ENCODE results near the gene PLD3.
"Not testable (repeated sequence)": the region's sequence is repeated elsewhere in the genome, so short reads cannot be mapped to it uniquely, and the experiment has no call there.

Gene PLD3

DNA sequence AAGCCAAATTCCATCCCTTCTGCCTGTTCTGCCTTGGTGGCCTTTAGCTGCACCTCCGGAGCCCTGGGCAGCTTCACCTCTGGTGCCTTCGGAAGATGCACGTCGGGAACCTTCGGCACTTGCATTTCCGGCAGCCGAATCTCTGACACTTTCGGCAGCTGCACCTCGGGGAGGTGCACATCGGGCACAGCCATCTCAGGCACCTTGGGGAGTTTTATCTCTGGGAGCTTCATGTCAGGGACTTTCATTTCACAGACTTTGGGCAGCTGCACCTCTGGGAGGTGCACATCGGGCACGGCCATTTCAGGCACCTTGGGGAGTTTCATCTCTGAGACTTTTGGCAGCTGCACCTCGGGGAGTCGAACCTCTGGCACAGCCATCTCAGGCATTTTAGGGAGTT, 47.5 kb downstream of the PLD3 start:
- peaks cover 4% of the 10 kb centered on the region; the same call in 1 of the 2 replicates for H3K4me1 ChIP-seq (ENCODE audit: insufficient read depth, low read length)
- no peaks in the 10 kb centered on the region for H3K36me3 ChIP-seq (ENCODE audit: insufficient read depth, low read length)
- H3K9me3 ChIP-seq (ENCODE audit: control insufficient read depth, insufficient read depth, low read length) = no peaks in the 10 kb centered on the region
- no peak overlapping the region for H3K9ac ChIP-seq (ENCODE audit: low read depth, low read length)

DNA sequence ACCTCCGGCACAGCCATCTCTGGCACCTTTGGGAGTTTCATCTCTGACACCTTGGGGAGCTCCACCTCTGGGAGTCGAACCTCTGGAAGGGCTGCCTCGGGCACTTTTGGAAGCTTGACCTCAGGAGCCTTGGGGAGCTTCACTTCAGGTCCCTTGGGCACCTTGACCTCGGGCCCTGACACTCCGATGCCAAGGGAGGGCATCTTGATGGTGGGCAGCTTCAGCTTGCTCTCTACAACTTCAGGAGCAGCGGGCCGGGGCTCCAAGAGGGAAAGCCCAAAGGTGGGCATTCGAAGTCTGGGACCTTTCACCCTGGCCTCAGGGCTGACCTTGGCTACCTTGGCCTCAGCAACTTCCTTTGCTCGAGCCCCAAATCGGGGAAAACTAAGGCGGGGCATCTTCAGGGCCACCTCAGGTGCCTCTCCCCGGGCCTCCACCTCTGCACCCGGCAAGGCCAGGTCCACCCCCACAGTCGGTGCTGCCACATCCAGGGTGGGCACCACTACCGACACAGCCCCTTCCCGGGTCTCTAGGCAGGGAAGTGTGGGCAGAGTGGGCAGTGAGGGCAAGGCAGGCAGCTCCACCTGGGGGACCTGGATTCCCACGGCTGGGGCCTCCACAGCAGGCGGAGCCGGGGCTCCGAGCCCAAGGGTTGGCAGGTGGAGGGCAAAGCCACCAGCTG, 48.5 kb downstream of the PLD3 start:
- Histone ChIP-seq H3K9me3 (ENCODE audit: control insufficient read depth, insufficient read depth, low read length) (no peaks in the 10 kb centered on the region), H3K4me1 (ENCODE audit: insufficient read depth, low read length) (peaks cover 4% of the 10 kb centered on the region; the same call in 1 of the 2 replicates), H3K9ac (ENCODE audit: low read depth, low read length) (no peak overlapping the region), H3K36me3 (ENCODE audit: insufficient read depth, low read length) (no peaks in the 10 kb centered on the region)

DNA sequence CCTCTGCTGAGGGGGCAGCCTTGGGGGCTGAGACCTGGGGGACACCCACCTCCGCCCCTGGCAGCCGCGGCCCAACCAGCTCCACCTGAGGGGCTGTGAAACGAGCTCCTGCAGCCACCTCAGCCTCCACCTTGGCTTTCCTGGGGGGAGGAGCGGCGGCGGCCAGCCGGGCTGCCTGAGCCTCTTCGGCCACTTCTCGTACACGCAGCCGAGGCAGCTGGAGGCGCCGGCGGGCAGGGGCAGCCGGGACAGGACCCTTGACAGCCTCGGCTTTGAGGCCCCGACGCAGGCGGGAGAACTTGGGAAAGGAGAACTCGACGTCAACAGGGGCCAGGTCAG, 49.0 kb downstream of the PLD3 start:
- Histone ChIP-seq H3K9me3 (ENCODE audit: control insufficient read depth, insufficient read depth, low read length) (no peaks in the 10 kb centered on the region), H3K4me1 (ENCODE audit: insufficient read depth, low read length) (peaks cover 4% of the 10 kb centered on the region; the same call in 1 of the 2 replicates), H3K36me3 (ENCODE audit: insufficient read depth, low read length) (no peaks in the 10 kb centered on the region), H3K9ac (ENCODE audit: low read depth, low read length) (no peak overlapping the region)

DNA sequence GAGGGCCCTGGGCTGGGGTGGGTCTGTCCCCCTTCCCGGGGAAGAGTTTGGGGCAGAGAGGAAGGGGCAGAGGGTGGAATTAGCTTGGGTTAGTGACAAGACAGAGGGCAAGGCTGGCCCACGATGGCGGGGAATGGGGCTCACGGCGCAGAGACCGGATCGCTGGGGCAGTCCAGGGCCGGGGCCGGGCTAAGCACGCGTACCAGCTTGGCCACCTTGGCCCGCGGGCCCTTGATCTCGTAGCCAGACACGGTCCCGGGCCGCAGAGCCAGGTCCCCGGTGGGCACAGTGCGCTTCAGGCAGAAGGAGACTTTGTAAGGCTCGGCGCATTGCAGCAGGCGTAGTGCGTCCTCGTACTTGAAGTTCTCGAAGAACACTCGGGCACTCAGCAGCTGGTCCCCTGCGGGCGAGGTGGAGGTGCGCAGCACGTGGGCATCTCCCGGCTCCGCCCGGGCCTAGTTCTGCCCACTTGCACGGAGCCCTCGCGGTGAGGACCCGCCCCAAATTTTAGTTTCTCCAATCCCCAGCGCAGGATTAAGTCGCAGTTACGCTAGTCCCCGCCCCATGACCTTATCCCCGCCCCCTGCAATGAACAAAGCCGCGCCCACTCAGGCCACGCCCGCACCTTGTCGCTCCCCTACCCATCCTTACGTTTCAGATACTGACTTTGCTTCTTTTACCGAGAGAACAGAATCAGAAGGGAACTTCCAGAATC, 50.1 kb downstream of the PLD3 start:
- H3K36me3 ChIP-seq (ENCODE audit: insufficient read depth, low read length) = no peaks in the 10 kb centered on the region
- no peaks in the 10 kb centered on the region for H3K9me3 ChIP-seq (ENCODE audit: control insufficient read depth, insufficient read depth, low read length)
- H3K4me1 ChIP-seq (ENCODE audit: insufficient read depth, low read length) = peaks cover 4% of the 10 kb centered on the region; the same call in 1 of the 2 replicates
- H3K9ac ChIP-seq (ENCODE audit: low read depth, low read length) = no peak overlapping the region; the same call in 1 of the 2 replicates

DNA sequence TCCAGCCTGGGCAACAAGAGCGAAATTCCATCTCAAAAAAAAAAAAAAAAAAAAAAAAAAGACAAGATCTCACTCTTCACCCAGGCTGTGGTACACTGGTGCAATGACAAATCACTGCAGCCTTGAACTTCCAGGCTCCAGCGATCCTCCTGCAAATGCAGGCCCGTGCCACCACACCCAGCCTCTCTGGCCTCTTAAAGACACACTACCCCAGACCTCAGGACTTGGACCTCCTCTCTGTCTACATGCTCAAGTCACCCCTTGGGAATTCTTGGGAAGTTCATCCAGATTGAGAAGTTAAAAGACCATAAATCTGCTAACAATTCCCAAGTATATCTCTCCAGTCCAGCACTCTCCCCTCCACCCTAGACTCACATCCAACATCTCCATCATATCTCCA, 52.1 kb downstream of the PLD3 start:
- Histone ChIP-seq H3K4me1 (ENCODE audit: insufficient read depth, low read length) (peaks cover 12% of the 10 kb centered on the region; the same call in 1 of the 2 replicates), H3K36me3 (ENCODE audit: insufficient read depth, low read length) (no peaks in the 10 kb centered on the region), H3K9ac (ENCODE audit: low read depth, low read length) (no peak overlapping the region), H3K9me3 (ENCODE audit: control insufficient read depth, insufficient read depth, low read length) (no peaks in the 10 kb centered on the region)

DNA sequence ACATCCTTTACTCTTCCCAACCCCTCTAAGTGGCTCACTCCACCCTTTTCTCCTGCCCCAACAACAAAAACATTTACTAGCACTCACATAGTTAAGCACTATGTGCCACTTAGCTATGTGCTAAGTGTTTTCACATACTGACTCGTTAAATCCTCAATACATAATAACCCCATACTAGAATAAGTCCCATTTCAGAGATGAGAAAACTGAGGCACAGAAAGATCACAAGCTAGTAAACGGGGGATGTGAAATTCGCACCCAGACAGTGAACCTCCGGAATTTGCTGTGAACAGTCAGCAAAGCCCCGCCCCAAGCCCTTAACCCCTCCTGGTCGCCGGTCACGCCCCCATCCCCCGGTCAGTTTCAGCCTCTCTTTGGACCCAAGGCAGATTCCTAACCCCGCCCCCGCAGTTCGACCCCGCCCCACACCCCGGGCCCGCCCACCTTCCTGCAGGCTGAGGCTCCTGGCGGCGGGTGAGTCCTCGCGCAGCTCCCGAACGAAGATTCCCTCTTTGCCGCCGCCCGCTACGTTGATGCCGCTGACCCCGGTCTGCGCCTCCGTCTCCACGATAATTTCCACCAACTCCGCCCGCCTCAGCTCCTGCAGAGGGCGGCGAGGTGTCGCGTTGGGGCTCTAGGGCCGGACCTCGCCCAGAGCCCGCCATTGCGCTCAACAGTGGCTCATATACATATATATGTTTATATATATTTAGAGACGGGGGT, 54.9 kb downstream of the PLD3 start:
- Histone ChIP-seq H3K4me1 (ENCODE audit: insufficient read depth, low read length) (peaks cover 12% of the 10 kb centered on the region; the same call in 1 of the 2 replicates), H3K36me3 (ENCODE audit: insufficient read depth, low read length) (no peaks in the 10 kb centered on the region), H3K9ac (ENCODE audit: low read depth, low read length) (peak overlapping the region; percentile 81), H3K9me3 (ENCODE audit: control insufficient read depth, insufficient read depth, low read length) (no peaks in the 10 kb centered on the region)

DNA sequence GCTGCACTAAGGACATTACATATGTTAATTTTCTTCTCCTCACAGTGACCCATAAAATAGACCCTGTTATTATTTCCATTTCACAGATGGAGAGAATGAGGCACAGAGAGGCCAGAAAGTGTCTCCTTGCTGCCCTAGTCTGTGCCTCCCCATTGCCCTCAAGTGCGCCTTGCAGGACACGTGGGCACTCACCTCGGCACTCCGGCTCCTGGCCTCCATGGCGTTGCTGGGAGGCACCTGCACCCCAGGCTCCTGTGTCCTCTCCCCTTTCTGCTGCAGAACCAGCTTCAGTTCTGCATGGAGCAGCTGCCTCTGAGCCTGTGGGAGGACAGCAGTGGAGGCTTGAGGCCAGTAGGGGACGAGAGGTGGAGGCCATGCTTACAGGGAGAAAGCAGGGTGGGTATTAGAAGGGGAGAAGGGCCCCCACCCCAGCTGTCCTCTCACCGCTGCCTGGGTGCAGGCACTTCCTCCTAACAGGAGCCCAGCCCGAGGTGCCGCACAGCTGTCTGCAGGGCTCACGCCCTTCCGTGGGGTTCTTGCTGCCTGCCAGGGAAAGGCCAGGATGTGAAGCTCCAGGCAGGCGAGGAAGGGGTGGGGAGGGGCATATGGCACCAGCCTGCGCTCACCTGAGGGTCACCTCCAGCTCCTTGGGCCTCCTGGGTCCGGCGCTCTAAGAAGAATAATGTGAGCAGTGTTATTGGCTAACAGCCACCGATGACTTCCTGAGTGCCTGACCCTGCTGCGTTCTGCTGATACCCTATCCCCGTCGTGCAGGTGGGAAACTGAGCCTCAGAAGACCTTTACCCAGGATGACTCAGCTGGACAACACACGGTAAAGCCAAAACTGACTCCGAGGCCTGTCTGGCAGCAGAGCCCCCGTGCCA, 59.5 kb downstream of the PLD3 start:
- peaks cover 21% of the 10 kb centered on the region for H3K4me1 ChIP-seq (ENCODE audit: insufficient read depth, low read length)
- no peaks in the 10 kb centered on the region for H3K9me3 ChIP-seq (ENCODE audit: control insufficient read depth, insufficient read depth, low read length)
- H3K9ac ChIP-seq (ENCODE audit: low read depth, low read length) = no peak overlapping the region
- no peaks in the 10 kb centered on the region for H3K36me3 ChIP-seq (ENCODE audit: insufficient read depth, low read length)

DNA sequence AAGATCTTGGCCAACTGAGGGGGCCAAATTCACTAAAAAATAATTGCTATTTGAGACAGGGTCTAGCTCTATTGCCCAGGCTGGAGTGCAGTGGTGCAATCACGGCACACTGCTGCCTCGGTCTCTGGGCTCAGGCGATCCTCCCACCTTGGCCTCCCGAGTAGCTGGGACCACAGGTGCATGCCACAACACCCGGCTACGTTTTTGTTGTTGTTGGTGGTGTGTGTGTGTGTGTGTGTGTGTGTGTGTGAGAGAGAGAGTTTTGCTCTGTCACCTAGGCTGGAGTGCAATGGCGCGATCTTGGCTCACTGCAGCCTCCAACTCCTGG, 60.1 kb downstream of the PLD3 start:
- H3K9ac ChIP-seq (ENCODE audit: low read depth, low read length); H3K36me3 ChIP-seq (ENCODE audit: insufficient read depth, low read length); H3K9me3 ChIP-seq (ENCODE audit: control insufficient read depth, insufficient read depth, low read length): not testable (repeated sequence)
- H3K4me1 ChIP-seq (ENCODE audit: insufficient read depth, low read length) = peaks cover 22% of the 10 kb centered on the region

DNA sequence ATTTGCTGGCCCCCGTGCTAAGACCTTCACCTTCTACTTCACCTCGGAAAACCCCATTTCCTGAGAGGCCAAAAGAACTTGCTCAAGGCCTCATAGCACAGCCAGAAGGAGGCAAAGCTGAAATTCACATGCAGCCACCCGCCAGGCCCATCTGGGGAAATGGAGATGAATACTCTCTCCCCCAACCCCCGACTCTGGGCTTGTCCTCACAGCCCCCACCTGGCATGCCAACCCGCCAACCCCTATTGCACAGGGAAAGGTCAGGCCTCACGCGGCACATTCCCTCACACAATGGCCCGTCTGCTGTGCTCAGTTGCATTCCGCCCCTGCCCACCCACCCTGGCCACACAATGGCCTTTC, 61.5 kb downstream of the PLD3 start:
- Histone ChIP-seq H3K4me1 (ENCODE audit: insufficient read depth, low read length) (peaks cover 22% of the 10 kb centered on the region), H3K9me3 (ENCODE audit: control insufficient read depth, insufficient read depth, low read length) (no peaks in the 10 kb centered on the region), H3K9ac (ENCODE audit: low read depth, low read length) (no peak overlapping the region), H3K36me3 (ENCODE audit: insufficient read depth, low read length) (no peaks in the 10 kb centered on the region)

DNA sequence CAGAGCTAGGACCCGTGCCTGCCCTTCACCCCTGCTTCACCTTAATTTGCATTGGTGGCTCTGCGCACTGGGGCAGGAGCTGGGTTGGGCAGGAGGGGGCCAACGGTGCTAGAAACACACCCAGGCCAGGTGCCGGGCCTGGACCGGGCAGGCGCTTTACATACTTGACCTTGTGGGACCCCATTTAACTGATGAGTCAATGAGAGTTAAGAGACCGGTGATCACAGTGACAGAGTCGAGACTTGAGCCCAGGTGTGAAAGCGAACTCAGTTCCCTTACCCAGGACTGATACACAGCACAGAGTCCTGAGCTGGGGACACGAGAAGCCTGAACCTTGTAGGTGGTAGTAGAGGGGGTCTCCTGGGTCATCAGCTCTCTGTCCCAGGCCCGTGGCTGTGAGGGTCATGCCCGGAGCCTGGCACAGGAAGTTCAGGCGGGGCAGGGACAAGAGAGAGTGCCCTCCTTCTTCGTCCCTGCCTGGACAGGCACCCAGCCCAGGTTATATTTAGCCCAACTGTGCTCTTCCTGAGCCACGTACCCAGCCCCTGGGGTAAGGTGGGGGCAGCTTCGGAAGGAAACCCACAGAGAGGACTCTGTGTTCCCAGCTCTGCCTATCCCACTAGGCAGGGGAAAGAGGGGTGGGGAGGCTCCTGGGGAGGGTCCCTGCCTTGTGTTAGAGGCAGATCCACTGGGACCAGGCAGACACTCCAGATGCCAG, 62.8 kb downstream of the PLD3 start:
- Histone ChIP-seq H3K9me3 (ENCODE audit: control insufficient read depth, insufficient read depth, low read length) (no peaks in the 10 kb centered on the region), H3K36me3 (ENCODE audit: insufficient read depth, low read length) (no peaks in the 10 kb centered on the region), H3K4me1 (ENCODE audit: insufficient read depth, low read length) (peaks cover 20% of the 10 kb centered on the region), H3K9ac (ENCODE audit: low read depth, low read length) (no peak overlapping the region)

DNA sequence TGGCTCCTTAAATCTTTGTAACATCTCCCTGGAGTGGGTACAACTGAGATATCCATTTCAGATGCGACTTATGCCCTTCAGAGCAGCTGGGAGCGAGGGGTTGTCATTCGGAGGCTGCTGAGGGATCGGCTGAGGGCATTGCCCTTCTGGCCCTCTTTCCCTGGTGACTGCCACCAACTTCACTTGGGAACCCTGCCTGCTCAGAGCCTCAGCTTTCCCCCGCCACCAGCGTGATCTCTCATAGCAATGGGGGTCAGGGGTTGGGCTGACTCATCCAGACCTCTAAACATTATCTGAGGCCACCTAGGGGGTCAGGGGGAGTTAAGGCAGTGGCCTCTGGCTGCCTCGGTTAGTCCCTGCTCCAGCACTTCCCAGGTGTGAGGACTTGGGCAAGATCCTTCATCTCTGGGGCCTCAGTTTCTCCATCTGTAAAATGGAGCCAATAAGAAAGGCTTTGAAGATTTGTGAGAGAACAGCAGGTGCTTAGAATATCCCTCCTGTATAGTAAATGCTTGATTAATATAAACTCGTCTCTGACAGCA, 63.5 kb downstream of the PLD3 start:
- H3K36me3 ChIP-seq (ENCODE audit: insufficient read depth, low read length) = no peaks in the 10 kb centered on the region
- peaks cover 20% of the 10 kb centered on the region for H3K4me1 ChIP-seq (ENCODE audit: insufficient read depth, low read length)
- no peaks in the 10 kb centered on the region for H3K9me3 ChIP-seq (ENCODE audit: control insufficient read depth, insufficient read depth, low read length)
- H3K9ac ChIP-seq (ENCODE audit: low read depth, low read length) = no peak overlapping the region

DNA sequence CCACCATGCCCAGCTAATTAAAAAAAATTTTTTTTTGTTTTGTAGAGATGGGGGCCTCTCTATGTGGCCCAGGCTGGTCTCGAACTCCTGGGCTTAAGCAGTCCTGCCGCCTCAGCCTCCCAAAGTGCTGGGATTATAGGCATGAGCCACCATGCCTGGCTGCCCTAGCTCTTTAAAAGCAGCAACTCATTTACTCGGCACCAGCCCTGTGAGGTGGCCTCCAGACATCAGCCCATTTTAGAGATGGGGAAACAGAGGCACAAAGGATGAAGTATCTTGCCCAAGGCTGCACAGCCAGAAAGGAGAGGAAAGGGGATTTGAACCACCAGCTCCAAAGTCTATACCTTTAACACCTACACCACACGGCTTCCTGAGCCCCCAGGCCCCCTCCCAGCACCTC, 64.4 kb downstream of the PLD3 start:
- peaks cover 26% of the 10 kb centered on the region for H3K4me1 ChIP-seq (ENCODE audit: insufficient read depth, low read length)

DNA sequence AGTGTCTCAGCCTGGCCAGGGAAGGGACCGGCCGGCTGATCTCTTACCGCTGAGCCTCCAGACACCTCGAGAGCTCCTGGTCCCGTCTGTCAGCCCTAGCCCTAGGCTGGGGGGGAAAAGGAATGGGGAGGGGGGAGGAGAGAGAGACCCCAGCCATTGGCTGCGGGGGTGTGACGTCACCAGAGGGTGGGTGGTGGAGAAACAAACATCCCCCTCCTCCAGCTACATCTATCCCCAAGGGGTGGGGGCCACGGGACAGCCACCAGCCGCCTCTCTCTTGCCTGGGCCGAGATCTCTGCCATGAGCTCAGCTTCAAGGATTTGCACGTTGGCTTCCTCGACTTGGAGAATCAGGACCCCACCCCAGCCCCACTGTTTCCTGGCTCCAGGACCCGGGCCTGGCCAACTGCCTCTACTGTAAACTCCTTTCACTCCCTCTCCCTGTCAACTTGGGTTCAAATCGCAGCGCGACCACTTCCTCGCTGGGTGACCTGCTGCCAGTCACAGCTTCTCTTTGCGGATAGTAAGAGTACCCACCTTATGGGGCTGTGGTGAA, 64.9 kb downstream of the PLD3 start, which contains the start of gene PRX:
PRX (minus strand) TSS at position 88 of the 555 bp plus-strand sequence. CDS start 5,446 bp downstream, outside the sequence.
- no peaks in the 10 kb centered on the region for H3K9me3 ChIP-seq (ENCODE audit: control insufficient read depth, insufficient read depth, low read length)
- H3K4me1 ChIP-seq (ENCODE audit: insufficient read depth, low read length) = peaks cover 26% of the 10 kb centered on the region
- no peaks in the 10 kb centered on the region for H3K36me3 ChIP-seq (ENCODE audit: insufficient read depth, low read length)
- H3K9ac ChIP-seq (ENCODE audit: low read depth, low read length) = peak within 1 kb of the TSS; percentile 19; the same call in 1 of the 2 replicates

More for the DNA sequence above, 64.4 kb downstream of the PLD3 start:
- Histone ChIP-seq H3K36me3 (ENCODE audit: insufficient read depth, low read length) (no peaks in the 10 kb centered on the region), H3K9ac (ENCODE audit: low read depth, low read length) (peak overlapping the region; percentile 19; the same call in 1 of the 2 replicates), H3K9me3 (ENCODE audit: control insufficient read depth, insufficient read depth, low read length) (no peaks in the 10 kb centered on the region)
